Thymus (tissue), 11 donors: ENCODE data around the gene KPNA3. TPM values are rescaled to one million over a fixed set of nuclear protein-coding genes. Genes with fewer than 3 reads are reported as not detected.
A peak's percentile ranks its signal among the peaks of the same experiment; 100 is the strongest.
"Not testable (repeated sequence)": the region's sequence is repeated elsewhere in the genome, so short reads cannot be mapped to it uniquely, and the experiment has no call there.

Source experiments
- DNase-seq, 9 donors: peaks; one replicate each; pipeline ENCODE4 v3.0.0-alpha.2; 2013; ENCODE audit warnings: low spot score in 9 of 9, low read depth in 6 of 9, missing footprints in 1 of 9
- H3K27ac ChIP-seq, 2 donors: one replicate each; pipeline ENCODE4 v1.5.1; 2013; ENCODE audit warnings: control low read depth in 1 of 2, low read depth in 1 of 2, low read length in 1 of 2, mild to moderate bottlenecking in 1 of 2, moderate library complexity in 1 of 2
- H3K27me3 ChIP-seq, 2 donors: one replicate each; pipeline ENCODE4 v1.5.1; 2013; ENCODE audit warnings: low read length in 1 of 2; ENCODE audit not compliant: control insufficient read depth in 2 of 2, insufficient read depth in 1 of 2
- H3K36me3 ChIP-seq, 2 donors: one replicate each; pipeline ENCODE4 v1.5.1; 2013; ENCODE audit warnings: low read length in 1 of 2, mild to moderate bottlenecking in 1 of 2, moderate library complexity in 1 of 2; ENCODE audit not compliant: control insufficient read depth in 2 of 2, insufficient read depth in 2 of 2
- H3K4me1 ChIP-seq, 2 donors: one replicate each; pipeline ENCODE4 v1.5.1; 2013; ENCODE audit warnings: low read length in 2 of 2; ENCODE audit not compliant: control insufficient read depth in 2 of 2, insufficient read depth in 2 of 2
- H3K4me3 ChIP-seq, 2 donors: one replicate each; pipeline ENCODE4 v1.5.1; 2013; ENCODE audit warnings: low read length in 2 of 2, control low read depth in 1 of 2, mild to moderate bottlenecking in 1 of 2
- H3K9me3 ChIP-seq, 2 donors: one replicate each; pipeline ENCODE4 v1.5.1; 2013; ENCODE audit warnings: low read length in 1 of 2, mild to moderate bottlenecking in 1 of 2; ENCODE audit not compliant: control insufficient read depth in 2 of 2, insufficient read depth in 1 of 2
- WGBS: extraction: QIAGEN DNeasy Blood & Tissue Kit; methylation state at CpG from one replicate; pipeline ENCODE4 v1.1.7; 2013; 5-methylcytosine and 5-hydroxymethylcytosine counted together
- polyA plus RNA-seq: library from polyadenylated mRNA; stranded (reverse); fragments of 200-250 nt; gene quantifications from one replicate; pipeline ENCODE4 v1.2.3, GENCODE V29; 2013
- total RNA-seq: library from RNA; stranded (reverse); fragments of 120-200 nt; gene quantifications from one replicate; pipeline ENCODE4 v1.2.4, GENCODE V29; 2013
- donor health status: healthy.

The KPNA3 gene
- total and polyA plus RNA-seq, 2 donors = 17.5 to 26.2 TPM

GRCh38 chr13:49831455-49831854 is 39.0 kb upstream of the KPNA3 start:
- H3K4me1 ChIP-seq = peaks cover 0 to 3% of the 10 kb centered on the region in 2 donors
- peak in 1 of 9 donors; percentile 19 for DNase-seq
- no peaks in the 10 kb centered on the region for H3K36me3 ChIP-seq
- no peaks in the 10 kb centered on the region for H3K27me3 ChIP-seq
- peaks cover 0 to 3% of the 10 kb centered on the region in 2 donors for H3K9me3 ChIP-seq
- 32% methylated on average over 4 of the region's 4 CpGs for WGBS
- no peak overlapping the region for H3K27ac ChIP-seq
- H3K4me3 ChIP-seq = no peak overlapping the region

- Histone ChIP-seq H3K4me3 (no peak overlapping the region), H3K27me3 (no peaks in the 10 kb centered on the region), H3K27ac (no peak overlapping the region), H3K36me3 (no peaks in the 10 kb centered on the region), H3K4me1 (peaks cover 0 to 3% of the 10 kb centered on the region in 2 donors), H3K9me3 (peaks cover 0 to 3% of the 10 kb centered on the region in 2 donors)
- WGBS = 42% methylated on average over 3 of the region's 3 CpGs
- no peak for DNase-seq
These were observed 38.2 kb upstream of the KPNA3 start for GRCh38 chr13:49830721-49831120.

GRCh38 chr13:49829715-49830114 is 37.2 kb upstream of the KPNA3 start:
- peaks cover 0 to 3% of the 10 kb centered on the region in 2 donors for H3K9me3 ChIP-seq

GRCh38 chr13:49828453-49828852 is 36.0 kb upstream of the KPNA3 start:
- H3K27ac ChIP-seq = no peak overlapping the region
- H3K27me3 ChIP-seq = no peaks in the 10 kb centered on the region
- no peak overlapping the region for H3K4me3 ChIP-seq
- peaks cover 0 to 3% of the 10 kb centered on the region in 2 donors for H3K4me1 ChIP-seq
- WGBS = 82% methylated on average over 2 of the region's 2 CpGs
- DNase-seq = peak in 1 of 9 donors; percentile 13
- no peaks in the 10 kb centered on the region for H3K36me3 ChIP-seq
- peaks cover 0 to 3% of the 10 kb centered on the region in 2 donors for H3K9me3 ChIP-seq

More at GRCh38 chr13:49829715-49830114, 37.2 kb upstream of the KPNA3 start:
- Histone ChIP-seq H3K36me3 (no peaks in the 10 kb centered on the region), H3K27ac (no peak overlapping the region), H3K4me1 (peaks cover 0 to 3% of the 10 kb centered on the region in 2 donors), H3K27me3 (no peaks in the 10 kb centered on the region), H3K4me3 (no peak overlapping the region)
- no peak for DNase-seq
- WGBS = 97% methylated on average over 2 of the region's 2 CpGs

GRCh38 chr13:49827891-49828290 is 35.4 kb upstream of the KPNA3 start:
- WGBS = 98% methylated on average over 3 of the region's 3 CpGs
- DNase-seq = no peak
- Histone ChIP-seq H3K4me3 (no peak overlapping the region), H3K9me3 (peaks cover 0 to 3% of the 10 kb centered on the region in 2 donors), H3K4me1 (peaks cover 0 to 3% of the 10 kb centered on the region in 2 donors), H3K27ac (no peak overlapping the region), H3K36me3 (no peaks in the 10 kb centered on the region), H3K27me3 (no peaks in the 10 kb centered on the region)

GRCh38 chr13:49827336-49827735 is 34.9 kb upstream of the KPNA3 start:
- Histone ChIP-seq H3K4me1 (peaks cover 0 to 3% of the 10 kb centered on the region in 2 donors), H3K36me3 (no peaks in the 10 kb centered on the region), H3K27me3 (no peaks in the 10 kb centered on the region), H3K27ac (no peak overlapping the region), H3K4me3 (no peak overlapping the region), H3K9me3 (peaks cover 0 to 3% of the 10 kb centered on the region in 2 donors)
- WGBS = 94% methylated on average over 2 of the region's 2 CpGs
- DNase-seq = no peak

GRCh38 chr13:49821216-49822009 is 28.9 kb upstream of the KPNA3 start:
- H3K4me3 ChIP-seq = no peak overlapping the region
- DNase-seq = no peak
- WGBS = 91% methylated on average over 5 of the region's 5 CpGs
- no peak overlapping the region for H3K27ac ChIP-seq
- no peaks in the 10 kb centered on the region for H3K4me1 ChIP-seq
- no peaks in the 10 kb centered on the region for H3K36me3 ChIP-seq
- H3K9me3 ChIP-seq = no peaks in the 10 kb centered on the region
- H3K27me3 ChIP-seq = no peaks in the 10 kb centered on the region

GRCh38 chr13:49820591-49821215 is 28.2 kb upstream of the KPNA3 start:
- no peak for DNase-seq
- WGBS = 97% methylated on average over 2 of the region's 2 CpGs
- Histone ChIP-seq H3K4me1 (no peaks in the 10 kb centered on the region), H3K4me3 (no peak overlapping the region), H3K9me3 (no peaks in the 10 kb centered on the region), H3K27me3 (no peaks in the 10 kb centered on the region), H3K36me3 (no peaks in the 10 kb centered on the region), H3K27ac (no peak overlapping the region)

- WGBS = 96% methylated on average over 4 of the region's 4 CpGs
- H3K36me3 ChIP-seq, DNase-seq, H3K4me3 ChIP-seq, H3K27me3 ChIP-seq, H3K9me3 ChIP-seq, H3K4me1 ChIP-seq, H3K27ac ChIP-seq: not testable (repeated sequence)
These were observed 23.6 kb upstream of the KPNA3 start for GRCh38 chr13:49816047-49816446.
